ENCODE data around the gene PRKG1. TPM values are rescaled to one million over a fixed set of nuclear protein-coding genes. Genes with fewer than 3 reads are reported as not detected.

PRKG1 gene
- total RNA-seq, 1 donor from 2014 or later: 26.4 TPM

DNA sequence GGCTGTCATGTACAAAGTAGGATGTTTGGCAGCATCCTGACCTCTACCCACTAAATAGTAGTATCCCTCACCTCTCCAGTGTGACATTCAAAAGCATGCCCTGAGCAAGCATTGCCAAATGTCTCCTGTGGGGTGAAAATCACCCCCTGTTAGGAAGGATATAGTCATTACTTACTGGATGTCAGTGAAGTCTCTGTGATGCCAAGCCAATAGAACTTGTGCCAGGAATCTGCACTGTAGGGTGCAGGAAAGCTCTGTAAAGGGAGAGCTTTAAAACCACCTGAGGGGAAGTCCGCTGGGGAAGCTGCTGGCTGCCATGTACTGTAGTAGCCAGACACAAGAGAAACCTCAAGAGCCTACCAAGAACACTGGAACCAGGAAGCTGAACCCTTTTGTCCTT lies 1069.1 kb downstream of the PRKG1 start:
- Histone ChIP-seq H3K27me3 (no peaks in the 10 kb centered on the region), H3K4me2 (no peak overlapping the region), H3K9me3 (ENCODE audit: low read depth) (no peaks in the 10 kb centered on the region), H3K4me1 (no peaks in the 10 kb centered on the region), H3K79me2 (ENCODE audit: low read depth) (no peaks in the 10 kb centered on the region), H3K4me3 (no peak overlapping the region), H3K27ac (no peak overlapping the region), H4K20me1 (ENCODE audit: low read depth) (no peaks in the 10 kb centered on the region), H3K36me3 (no peaks in the 10 kb centered on the region), H3K9ac (no peak overlapping the region), H2AFZ (replicated peaks) (no peak overlapping the region), H3F3A (ENCODE audit: low read depth) (no peaks in the 10 kb centered on the region)
- TF ChIP-seq, protein P1, sequence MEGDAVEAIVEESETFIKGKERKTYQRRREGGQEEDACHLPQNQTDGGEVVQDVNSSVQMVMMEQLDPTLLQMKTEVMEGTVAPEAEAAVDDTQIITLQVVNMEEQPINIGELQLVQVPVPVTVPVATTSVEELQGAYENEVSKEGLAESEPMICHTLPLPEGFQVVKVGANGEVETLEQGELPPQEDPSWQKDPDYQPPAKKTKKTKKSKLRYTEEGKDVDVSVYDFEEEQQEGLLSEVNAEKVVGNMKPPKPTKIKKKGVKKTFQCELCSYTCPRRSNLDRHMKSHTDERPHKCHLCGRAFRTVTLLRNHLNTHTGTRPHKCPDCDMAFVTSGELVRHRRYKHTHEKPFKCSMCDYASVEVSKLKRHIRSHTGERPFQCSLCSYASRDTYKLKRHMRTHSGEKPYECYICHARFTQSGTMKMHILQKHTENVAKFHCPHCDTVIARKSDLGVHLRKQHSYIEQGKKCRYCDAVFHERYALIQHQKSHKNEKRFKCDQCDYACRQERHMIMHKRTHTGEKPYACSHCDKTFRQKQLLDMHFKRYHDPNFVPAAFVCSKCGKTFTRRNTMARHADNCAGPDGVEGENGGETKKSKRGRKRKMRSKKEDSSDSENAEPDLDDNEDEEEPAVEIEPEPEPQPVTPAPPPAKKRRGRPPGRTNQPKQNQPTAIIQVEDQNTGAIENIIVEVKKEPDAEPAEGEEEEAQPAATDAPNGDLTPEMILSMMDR (IDR thresholded peaks at IDR 0.05): no peak
- TF ChIP-seq EZH2phosphoT487 (IDR thresholded peaks at IDR 0.05) (no peak), EZH2 (IDR thresholded peaks at IDR 0.05) (no peak)
- Mint-ChIP-seq H3K4me3 (no peak overlapping the region), H3K9me3 (no peaks in the 10 kb centered on the region), H3K4me1 (peaks cover 5% of the 10 kb centered on the region), H3K27me3 (ENCODE audit: insufficient read depth, low read depth) (no peaks in the 10 kb centered on the region), H3K36me3 (no peaks in the 10 kb centered on the region), H3K27ac (no peak overlapping the region)
- DNase-seq (ENCODE audit: low spot score): no peak

GRCh38 chr10:52145636-52146035 lies 1071.3 kb downstream of the PRKG1 start:
- TF ChIP-seq EZH2phosphoT487 (IDR thresholded peaks at IDR 0.05) (no peak), EZH2 (IDR thresholded peaks at IDR 0.05) (no peak)
- TF ChIP-seq, protein P1 (IDR thresholded peaks at IDR 0.05): no peak
- H3K4me2 ChIP-seq: no peak overlapping the region
- H3K79me2 ChIP-seq (ENCODE audit: low read depth): no peaks in the 10 kb centered on the region
- Mint-ChIP-seq H3K4me3 (no peak overlapping the region), H3K9me3 (no peaks in the 10 kb centered on the region), H3K27me3 (ENCODE audit: insufficient read depth, low read depth) (no peaks in the 10 kb centered on the region), H3K27ac (no peak overlapping the region), H3K4me1 (peaks cover 5% of the 10 kb centered on the region), H3K36me3 (no peaks in the 10 kb centered on the region)
- H3K4me3 ChIP-seq: no peak overlapping the region
- H3K27me3 ChIP-seq: no peaks in the 10 kb centered on the region
- no peaks in the 10 kb centered on the region for H3F3A ChIP-seq (ENCODE audit: low read depth)
- no peaks in the 10 kb centered on the region for H3K4me1 ChIP-seq
- H3K9me3 ChIP-seq (ENCODE audit: low read depth): no peaks in the 10 kb centered on the region
- H4K20me1 ChIP-seq (ENCODE audit: low read depth): no peaks in the 10 kb centered on the region
- H2AFZ ChIP-seq (replicated peaks): no peak overlapping the region
- no peaks in the 10 kb centered on the region for H3K36me3 ChIP-seq
- DNase-seq (ENCODE audit: low spot score): no peak
- H3K9ac ChIP-seq: no peak overlapping the region
- H3K27ac ChIP-seq: no peak overlapping the region

GRCh38 chr10:52146766-52147165 lies 1072.5 kb downstream of the PRKG1 start:
- no peak overlapping the region for H3K27ac ChIP-seq
- Mint-ChIP-seq H3K4me3 (no peak overlapping the region), H3K36me3 (no peaks in the 10 kb centered on the region), H3K9me3 (no peaks in the 10 kb centered on the region), H3K27me3 (ENCODE audit: insufficient read depth, low read depth) (no peaks in the 10 kb centered on the region), H3K27ac (no peak overlapping the region), H3K4me1 (peaks cover 5% of the 10 kb centered on the region)
- H3F3A ChIP-seq (ENCODE audit: low read depth): no peaks in the 10 kb centered on the region
- DNase-seq (ENCODE audit: low spot score): no peak
- no peaks in the 10 kb centered on the region for H3K79me2 ChIP-seq (ENCODE audit: low read depth)
- H3K9ac ChIP-seq: no peak overlapping the region
- H3K4me2 ChIP-seq: no peak overlapping the region
- no peaks in the 10 kb centered on the region for H4K20me1 ChIP-seq (ENCODE audit: low read depth)
- H3K36me3 ChIP-seq: no peaks in the 10 kb centered on the region
- no peak overlapping the region for H3K4me3 ChIP-seq
- no peaks in the 10 kb centered on the region for H3K4me1 ChIP-seq
- no peak overlapping the region for H2AFZ ChIP-seq (replicated peaks)
- H3K9me3 ChIP-seq (ENCODE audit: low read depth): no peaks in the 10 kb centered on the region
- H3K27me3 ChIP-seq: no peaks in the 10 kb centered on the region
- TF ChIP-seq EZH2phosphoT487 (IDR thresholded peaks at IDR 0.05): no peak
- TF ChIP-seq, protein P1 (IDR thresholded peaks at IDR 0.05): no peak
- no peak for TF ChIP-seq EZH2 (IDR thresholded peaks at IDR 0.05)
